Measurements from ENCODE around the gene HOXD1.

- TF ChIP-seq CTCF (conservative IDR thresholded peaks at IDR 0.05 in 1 of 2, IDR thresholded peaks at IDR 0.05 in 1 of 2; ENCODE audit: low read depth in 1 of 2, low read length in 2 of 2), result no peak
- TF ChIP-seq EZH2 (IDR thresholded peaks at IDR 0.05; ENCODE audit: low read length, missing control alignments), result no peak
Measured at GRCh38 chr2:176199902-176200301, 11.4 kb downstream of the HOXD1 start.

Measured in fibroblast of lung (primary cell).